HG02885 (cell line): ENCODE data around the gene STRADA.
"Not testable (repeated sequence)": the region's sequence is repeated elsewhere in the genome, so short reads cannot be mapped to it uniquely, and the experiment has no call there.

Experiments
- ATAC-seq: cut with Tn5 transposase; IDR thresholded peaks from one replicate; pipeline ENCODE4 v1.9.1; 2021; ENCODE audit warnings: mild to moderate bottlenecking; ENCODE audit not compliant: unreplicated experiment, poor library complexity

STRADA gene

GRCh38 chr17:63760771-63761539 is 19.4 kb upstream of the STRADA start:
- ATAC-seq = no peak

- ATAC-seq = no peak
These were observed 16.8 kb upstream of the STRADA start for GRCh38 chr17:63758428-63758827.

- ATAC-seq = no peak
These were observed 12.4 kb upstream of the STRADA start for GRCh38 chr17:63754046-63754445.

- ATAC-seq = no peak
These were observed 11.6 kb upstream of the STRADA start for GRCh38 chr17:63753215-63753614.

DNA sequence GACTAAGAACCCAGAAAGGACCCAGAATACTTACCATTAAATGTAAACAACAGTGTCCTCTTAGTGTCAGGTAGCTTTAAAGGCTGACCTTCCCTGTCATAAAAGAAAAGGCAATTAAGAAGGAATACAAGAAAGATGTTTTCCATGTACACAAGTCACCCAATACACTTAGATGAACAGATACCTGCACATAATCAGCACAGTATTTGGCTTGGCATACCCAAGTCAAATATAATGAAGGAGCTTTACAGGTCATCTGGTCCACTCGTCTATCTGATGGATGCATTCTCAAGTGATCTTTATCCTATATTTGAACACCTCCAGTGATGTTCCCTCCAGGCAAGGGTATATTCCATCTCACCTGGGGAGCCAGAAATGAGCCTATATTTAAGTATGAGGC is 11.1 kb upstream of the STRADA start:
- ATAC-seq = no peak

- ATAC-seq = no peak
These were observed 10.2 kb upstream of the STRADA start for GRCh38 chr17:63751806-63752205.

DNA sequence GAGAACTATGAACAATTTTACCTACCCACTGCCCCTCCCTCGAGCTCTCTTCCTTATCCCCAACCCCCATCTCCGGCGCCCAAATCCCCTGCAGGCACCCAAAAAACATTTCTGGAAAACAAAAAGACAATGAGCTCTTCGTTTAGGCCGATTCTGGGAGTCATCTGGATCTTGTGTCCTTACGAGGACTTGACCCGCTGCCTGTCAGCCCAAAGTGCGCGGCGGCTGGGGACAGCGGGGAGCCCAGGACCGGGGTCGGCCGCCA is 524 bp downstream of the STRADA start:
- ATAC-seq = peak; percentile 17

DNA sequence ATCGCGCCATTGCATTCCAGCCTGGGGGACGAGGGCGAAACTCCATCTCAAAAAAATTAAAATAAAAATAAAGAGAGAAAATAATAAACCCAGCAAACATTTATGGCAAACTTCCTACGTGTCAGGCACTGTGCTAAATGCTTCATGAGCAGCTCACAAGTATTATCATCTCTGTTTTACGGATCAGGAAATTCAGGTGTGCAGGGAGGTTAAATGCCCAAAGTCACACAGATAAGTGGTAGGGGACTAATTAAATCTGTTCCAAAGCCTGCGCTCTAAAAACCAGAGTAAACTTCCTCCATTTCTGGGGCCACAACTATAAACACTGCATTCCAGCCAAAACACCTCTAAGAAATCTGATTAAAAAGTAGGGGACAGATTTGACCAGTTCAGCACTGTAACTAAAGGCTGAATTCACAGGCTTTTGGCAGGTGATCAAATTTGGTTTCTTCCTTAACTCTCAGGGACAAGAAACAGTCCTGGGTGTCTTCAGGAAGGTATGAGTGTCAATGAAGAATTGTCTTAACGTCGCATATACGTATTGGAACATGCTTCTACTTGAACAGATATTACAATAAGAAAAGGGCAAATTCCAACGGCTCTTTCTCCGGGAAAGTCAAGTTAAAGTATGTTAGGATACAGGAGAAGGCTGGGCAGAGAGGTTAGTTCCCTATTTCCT is 996 bp downstream of the STRADA start:
- no peak for ATAC-seq

DNA sequence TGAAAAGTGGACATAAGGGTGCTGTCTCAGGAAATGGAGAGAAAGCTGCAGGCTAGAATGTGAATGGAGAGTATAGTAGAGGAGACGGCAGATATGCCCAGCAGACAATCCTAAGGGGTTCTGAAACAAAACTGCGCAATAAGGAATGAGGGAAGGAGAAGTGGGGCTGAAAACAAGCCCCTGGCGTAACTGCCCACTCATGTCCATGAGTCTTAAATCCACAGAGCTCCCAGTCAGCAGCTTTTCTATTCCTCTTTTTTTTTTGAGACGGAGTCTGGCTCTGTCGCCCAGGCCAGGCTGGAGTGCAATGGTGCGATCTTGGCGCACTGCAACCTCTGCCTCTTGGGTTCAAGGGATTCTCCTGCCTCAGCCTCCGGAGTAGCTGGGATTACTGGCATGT is 5.9 kb downstream of the STRADA start:
- no peak for ATAC-seq

DNA sequence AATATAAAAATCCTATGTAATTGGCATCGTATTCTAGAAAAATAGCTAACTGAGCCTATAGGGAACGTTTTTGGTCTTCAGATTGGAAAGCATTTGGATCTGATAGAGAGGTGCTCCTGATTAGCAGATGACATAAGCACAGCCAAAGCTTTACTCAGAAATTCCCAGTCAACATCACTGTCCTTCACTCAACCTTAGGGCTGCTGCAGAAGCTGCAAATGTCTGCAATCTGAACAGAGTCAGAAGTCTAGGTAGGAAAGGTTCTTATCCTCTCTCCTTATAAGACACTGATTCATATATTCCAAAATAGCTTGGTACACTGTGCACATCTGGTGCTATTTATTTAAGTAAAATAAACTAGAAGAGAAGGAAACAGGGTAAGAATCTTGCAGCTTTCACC is 19.2 kb downstream of the STRADA start:
- no peak for ATAC-seq

GRCh38 chr17:63720194-63720593 is 21.4 kb downstream of the STRADA start:
- not testable (repeated sequence) for ATAC-seq

GRCh38 chr17:63718988-63719387 is 22.6 kb downstream of the STRADA start:
- no peak for ATAC-seq

DNA sequence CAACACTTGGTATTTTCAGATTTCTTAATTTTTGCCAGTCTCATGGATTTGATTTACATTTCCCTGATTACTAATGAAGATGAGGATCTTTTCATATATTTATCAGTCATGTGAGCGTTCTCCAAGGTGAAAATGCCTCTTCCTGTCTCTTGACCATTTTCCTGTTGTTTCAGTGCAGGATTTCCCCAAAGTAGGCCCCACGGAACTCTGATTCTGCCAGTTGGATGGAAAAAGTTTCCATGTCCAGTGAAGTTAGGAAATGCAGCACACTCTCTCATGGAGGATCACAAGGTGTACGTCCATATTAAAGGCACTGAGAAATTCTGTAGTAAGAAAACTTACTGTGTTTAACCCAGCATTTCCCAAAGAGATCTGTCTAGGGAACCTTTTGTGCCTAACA is 25.2 kb downstream of the STRADA start:
- ATAC-seq = no peak

DNA sequence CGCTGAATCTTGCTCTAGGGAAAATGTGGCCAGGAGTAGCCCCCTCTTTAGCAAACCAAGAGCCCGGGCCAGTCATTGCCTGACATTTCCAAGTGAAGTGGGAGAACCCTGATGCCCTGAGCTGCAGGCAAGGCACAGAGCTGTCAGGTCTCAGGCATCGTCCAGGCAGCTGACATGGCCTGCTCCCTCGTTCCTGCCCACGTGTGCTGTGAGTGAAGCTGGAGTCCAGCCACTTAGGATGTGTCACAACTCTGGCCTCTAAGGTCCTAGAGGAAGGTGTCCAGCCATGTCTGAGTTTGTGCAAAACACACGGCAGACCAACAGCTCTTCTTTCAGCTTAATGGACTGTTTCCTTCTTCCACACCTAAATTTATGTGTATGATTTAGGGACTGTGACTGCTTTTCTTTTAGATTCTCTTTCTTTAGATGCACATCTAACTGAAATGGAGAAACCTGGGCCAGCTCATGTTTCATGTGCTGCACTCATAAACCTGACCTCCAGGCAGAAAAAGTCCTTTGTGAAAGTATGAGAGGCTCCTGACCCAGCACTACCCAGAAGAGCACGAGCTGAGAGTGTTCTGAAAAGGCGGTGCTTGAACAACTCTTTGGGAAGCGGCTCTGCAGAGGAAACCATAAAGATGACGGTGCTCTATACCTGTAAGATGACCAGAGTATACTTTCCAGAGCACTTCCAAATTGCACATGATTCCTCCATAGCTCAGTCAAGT is 26.9 kb downstream of the STRADA start:
- ATAC-seq = no peak

- no peak for ATAC-seq
These were observed 32.5 kb downstream of the STRADA start for GRCh38 chr17:63709110-63709509.

DNA sequence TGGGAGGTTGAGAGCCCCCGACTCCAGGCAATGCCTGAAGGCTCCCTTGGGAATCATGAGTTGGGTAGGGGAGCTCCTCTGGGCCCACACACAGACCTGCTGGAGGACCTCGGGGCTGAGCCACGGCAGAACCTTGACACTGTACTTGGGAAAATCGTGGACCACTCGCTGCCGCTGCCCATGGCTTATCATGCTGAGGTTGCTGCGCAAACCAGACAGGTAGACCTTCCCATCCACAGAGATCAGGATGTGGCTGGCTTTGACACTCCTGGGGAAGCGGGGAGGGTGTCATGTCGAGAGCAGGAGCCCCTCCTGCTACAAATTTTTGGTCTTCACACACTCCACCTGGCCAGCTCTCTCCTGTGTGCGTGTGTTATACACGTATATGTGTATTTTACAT is 34.4 kb downstream of the STRADA start:
- no peak for ATAC-seq

DNA sequence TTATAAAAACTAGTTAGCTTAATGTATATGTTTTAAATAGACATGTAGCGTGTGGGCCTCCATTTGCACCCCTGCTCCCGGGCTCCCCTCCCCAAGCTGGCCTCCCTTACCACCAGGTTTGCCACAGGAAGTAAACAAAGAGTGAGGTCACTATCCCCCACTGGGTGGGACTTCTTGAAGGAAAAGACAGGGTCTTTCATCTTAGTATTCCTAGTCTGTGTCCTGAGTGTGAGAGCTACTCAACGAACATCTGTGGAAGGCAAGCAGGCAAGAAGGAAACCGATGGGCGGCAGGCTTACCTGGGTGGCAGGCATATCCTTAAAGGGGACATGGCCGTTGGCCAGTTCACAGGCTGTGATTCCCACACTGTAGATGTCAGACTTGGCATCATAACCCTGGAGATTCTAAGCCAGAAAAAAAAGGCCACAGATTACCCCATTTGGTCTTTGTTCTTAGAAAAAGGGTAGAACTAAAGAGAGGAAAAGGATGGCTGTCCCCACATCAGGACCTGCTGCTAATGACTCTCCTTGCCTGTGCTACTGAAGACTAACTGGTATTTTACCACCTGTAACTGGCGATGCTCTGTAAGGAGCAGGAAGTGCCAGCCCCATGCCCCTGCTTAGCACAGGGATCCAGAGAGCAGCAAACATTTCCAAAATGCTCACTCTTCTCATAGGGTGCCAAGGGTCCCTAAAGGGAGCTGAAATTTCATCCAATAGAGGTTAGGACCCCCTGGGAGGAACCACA is 35.1 kb downstream of the STRADA start:
- ATAC-seq = no peak

- ATAC-seq = no peak
These were observed 35.9 kb downstream of the STRADA start for GRCh38 chr17:63705657-63706056.

GRCh38 chr17:63704836-63705235 is 36.8 kb downstream of the STRADA start:
- ATAC-seq = no peak

- ATAC-seq = no peak
These were observed 37.4 kb downstream of the STRADA start for GRCh38 chr17:63704259-63704576.
